Spinal cord (tissue), 10 donors: Measurements from ENCODE around the gene ZBTB2. TPM values are rescaled to one million over a fixed set of nuclear protein-coding genes. Genes with fewer than 3 reads are reported as not detected.

Experiments used
- DNase-seq, 6 donors: peaks; one replicate each; pipeline versions ENCODE4 v3.0.0 to v3.0.0-alpha.2; 2013 to 2015; ENCODE audit warnings: low spot score in 6 of 6, low read depth in 4 of 6
- H3K27ac ChIP-seq: one replicate; pipeline ENCODE4 v1.5.1; 2013; ENCODE audit warnings: low read depth, low read length, control low read depth
- H3K27me3 ChIP-seq: one replicate; pipeline ENCODE4 v1.6.1; 2013; ENCODE audit warnings: low read length; ENCODE audit not compliant: control insufficient read depth, insufficient read depth
- H3K36me3 ChIP-seq: one replicate; pipeline ENCODE4 v1.6.1; 2013; ENCODE audit warnings: low read length; ENCODE audit not compliant: control insufficient read depth, insufficient read depth
- H3K4me1 ChIP-seq: one replicate; pipeline ENCODE4 v1.6.1; 2013; ENCODE audit warnings: low read length; ENCODE audit not compliant: control insufficient read depth, insufficient read depth
- H3K4me3 ChIP-seq: one replicate; pipeline ENCODE4 v1.5.1; 2013; ENCODE audit warnings: low read depth, low read length, control low read depth
- H3K9me3 ChIP-seq: one replicate; pipeline ENCODE4 v1.6.1; 2013; ENCODE audit warnings: low read length; ENCODE audit not compliant: control insufficient read depth, insufficient read depth
- WGBS: methylation state at CpG from one replicate; pipeline ENCODE4 v1.1.5; 2013; ENCODE audit warnings: missing lambda C conversion rate; ENCODE audit not compliant: insufficient coverage; 5-methylcytosine and 5-hydroxymethylcytosine counted together
- long read RNA-seq, 4 donors: transcript quantifications; one replicate each; lab custom pipeline, GENCODE V29; 2026
- polyA plus RNA-seq, 2 donors: library from polyadenylated mRNA; unstranded; fragments of 120-200 nt; gene quantifications; one replicate each; pipeline ENCODE4 v1.2.1, GENCODE V29; 2013; ENCODE audit not compliant: insufficient read length in 2 of 2
- total RNA-seq, 2 donors: library from RNA; depleted of rRNA in 1 of 2; stranded (reverse); fragments of 120-200 nt in 1 of 2; fragments of >200 nt in 1 of 2; gene quantifications; one replicate each; pipeline versions ENCODE4 v1.2.3 to v1.2.4, GENCODE V29; 2013 to 2014
- donor health status: healthy.

ZBTB2 gene
- 10 to 100 TPM in 1 of 2 donors, 1 to 10 TPM in 1; 8.9 to 13.9 TPM for total RNA-seq
- polyA plus RNA-seq: 10 to 100 TPM in 1 of 2 donors, 1 to 10 TPM in 1; 9.7 to 12.4 TPM
- long read RNA-seq, donor 1, partial matches to known transcripts: 0 of 3 reads
- long read RNA-seq, donor 1, other reads (novel, unspliced or antisense): 0 of 3 reads
- long read RNA-seq, donor 2, transcript ZBTB2-201 (3 exons, 3,090 nt): major isoform, 5 of 5 reads
- long read RNA-seq, donor 2, partial matches to known transcripts: 0 of 5 reads
- long read RNA-seq, donor 2, other reads (novel, unspliced or antisense): 0 of 5 reads
- long read RNA-seq, donor 3: 0 reads
- long read RNA-seq, donor 4, transcript ZBTB2-201 (3 exons, 3,090 nt): major isoform, 6 of 6 reads
- long read RNA-seq, donor 4, partial matches to known transcripts: 0 of 6 reads
- long read RNA-seq, donor 4, other reads (novel, unspliced or antisense): 0 of 6 reads

GRCh38 chr6:151391471-151392413 is at the start of gene ZBTB2:
Gene ZBTB2 (minus strand): TSS chr6:151391559. CDS start chr6:151373637, 17,922 bp downstream.
- peaks cover 2% of the 10 kb centered on the region for H3K36me3 ChIP-seq

GRCh38 chr6:151440930-151441329 is 49.6 kb upstream of the ZBTB2 start:
- no CpG with 5 or more reads among the region's 2 CpGs for WGBS
- DNase-seq: peak in 2 of 6 donors; percentile 56 to 63
- H3K36me3 ChIP-seq: no peaks in the 10 kb centered on the region
- H3K27me3 ChIP-seq: no peaks in the 10 kb centered on the region
- no peak overlapping the region for H3K27ac ChIP-seq
- no peaks in the 10 kb centered on the region for H3K4me1 ChIP-seq
- H3K9me3 ChIP-seq: no peaks in the 10 kb centered on the region
- no peak overlapping the region for H3K4me3 ChIP-seq

More at GRCh38 chr6:151391471-151392413, at the start of gene ZBTB2:
- Histone ChIP-seq H3K27ac (peak within 1 kb of the TSS; percentile 79), H3K4me1 (peaks cover 11% of the 10 kb centered on the region), H3K4me3 (peak within 1 kb of the TSS; percentile 58), H3K27me3 (no peaks in the 10 kb centered on the region), H3K9me3 (no peaks in the 10 kb centered on the region)
- under 1% methylated on average over 33 of the region's 57 CpGs for WGBS
- peak in 4 of 6 donors; percentile 38 to 84 (median 61) for DNase-seq

- no peak overlapping the region for H3K4me3 ChIP-seq
- no peak overlapping the region for H3K27ac ChIP-seq
- DNase-seq: no peak
- no CpG with 5 or more reads among the region's 1 CpG for WGBS
- H3K9me3 ChIP-seq: no peaks in the 10 kb centered on the region
- no peaks in the 10 kb centered on the region for H3K4me1 ChIP-seq
- no peaks in the 10 kb centered on the region for H3K27me3 ChIP-seq
- H3K36me3 ChIP-seq: no peaks in the 10 kb centered on the region
Observed at GRCh38 chr6:151440498-151440897, 49.1 kb upstream of the ZBTB2 start.

GRCh38 chr6:151437401-151437800 is 46.0 kb upstream of the ZBTB2 start:
- Histone ChIP-seq H3K9me3 (no peaks in the 10 kb centered on the region), H3K27ac (no peak overlapping the region), H3K4me1 (no peaks in the 10 kb centered on the region), H3K36me3 (no peaks in the 10 kb centered on the region), H3K4me3 (no peak overlapping the region), H3K27me3 (no peaks in the 10 kb centered on the region)
- no peak for DNase-seq

DNA sequence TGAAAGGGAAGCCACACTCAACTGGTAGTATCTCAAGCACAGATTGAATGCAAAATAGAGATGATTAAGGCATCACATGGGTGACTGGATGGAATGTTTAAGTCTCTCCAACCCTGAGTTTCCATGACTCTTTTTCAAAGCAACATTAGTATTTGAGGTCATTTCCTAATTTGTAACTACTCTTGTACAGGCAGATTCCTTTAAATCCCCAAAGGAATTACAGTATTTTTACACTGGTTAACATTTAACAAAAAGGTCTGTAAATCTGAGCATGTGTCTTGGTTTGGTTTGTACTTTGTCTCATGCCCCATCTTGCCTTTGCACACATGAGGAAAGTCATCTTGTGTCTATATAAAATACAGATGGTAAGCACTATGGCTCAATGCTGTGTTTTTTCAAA is 45.4 kb upstream of the ZBTB2 start:
- H3K4me3 ChIP-seq: no peak overlapping the region
- no peak for DNase-seq
- H3K4me1 ChIP-seq: no peaks in the 10 kb centered on the region
- no peaks in the 10 kb centered on the region for H3K9me3 ChIP-seq
- no peak overlapping the region for H3K27ac ChIP-seq
- H3K27me3 ChIP-seq: no peaks in the 10 kb centered on the region
- peaks cover 3% of the 10 kb centered on the region for H3K36me3 ChIP-seq

DNA sequence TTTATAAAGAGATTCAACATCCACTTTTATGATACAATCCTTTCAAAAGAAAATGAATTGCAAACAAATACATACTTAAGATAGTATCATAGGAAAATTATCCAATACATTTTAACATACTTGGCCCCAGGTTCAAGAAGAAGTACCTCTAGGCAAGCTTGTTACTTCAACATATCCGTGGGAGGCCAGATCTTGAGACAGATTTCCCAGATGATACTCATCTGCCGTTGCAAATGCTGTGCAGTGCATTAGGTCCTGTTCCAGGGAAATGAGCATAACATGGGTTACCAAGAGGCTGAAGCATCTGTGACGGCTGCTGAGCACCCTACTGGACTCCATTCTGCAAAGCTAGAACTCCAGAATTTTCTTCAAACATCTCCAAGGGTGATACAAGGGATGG is 44.9 kb upstream of the ZBTB2 start:
- WGBS: 87% methylated on average over 2 of the region's 3 CpGs
- no peak overlapping the region for H3K27ac ChIP-seq
- no peaks in the 10 kb centered on the region for H3K4me1 ChIP-seq
- H3K27me3 ChIP-seq: no peaks in the 10 kb centered on the region
- H3K4me3 ChIP-seq: no peak overlapping the region
- DNase-seq: no peak
- peaks cover 3% of the 10 kb centered on the region for H3K36me3 ChIP-seq
- H3K9me3 ChIP-seq: no peaks in the 10 kb centered on the region

GRCh38 chr6:151434369-151434768 is 43.0 kb upstream of the ZBTB2 start:
- 67% methylated on average over 1 of the region's 2 CpGs for WGBS

DNA sequence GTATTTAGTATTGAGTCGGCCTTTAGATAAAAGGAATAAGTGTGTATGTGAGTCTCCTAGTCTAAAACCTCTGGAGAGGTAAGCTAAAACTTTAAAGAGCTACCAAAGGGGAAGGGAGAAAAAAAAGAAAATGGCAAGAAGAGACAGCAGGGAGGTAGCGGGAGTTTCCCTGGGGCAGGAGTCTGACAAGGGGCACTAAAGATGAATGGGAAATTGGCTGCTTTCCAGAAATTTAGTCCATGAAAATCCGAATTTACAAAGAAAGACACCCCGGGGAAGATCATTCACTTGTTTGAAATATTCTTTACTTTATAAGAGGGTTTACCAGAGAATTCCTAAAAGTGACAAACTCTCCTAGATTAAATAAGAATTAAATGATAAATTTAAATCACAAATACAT is 41.3 kb upstream of the ZBTB2 start:
- no peak for DNase-seq
- no peak overlapping the region for H3K27ac ChIP-seq
- no peak overlapping the region for H3K4me3 ChIP-seq
- peaks cover 16% of the 10 kb centered on the region for H3K36me3 ChIP-seq
- no peaks in the 10 kb centered on the region for H3K9me3 ChIP-seq
- 67% methylated on average over 1 of the region's 4 CpGs for WGBS
- H3K4me1 ChIP-seq: no peaks in the 10 kb centered on the region
- no peaks in the 10 kb centered on the region for H3K27me3 ChIP-seq

More at GRCh38 chr6:151434369-151434768, 43.0 kb upstream of the ZBTB2 start:
- Histone ChIP-seq H3K9me3 (no peaks in the 10 kb centered on the region), H3K27me3 (no peaks in the 10 kb centered on the region), H3K36me3 (peaks cover 6% of the 10 kb centered on the region), H3K4me1 (no peaks in the 10 kb centered on the region), H3K27ac (no peak overlapping the region), H3K4me3 (no peak overlapping the region)
- no peak for DNase-seq

DNA sequence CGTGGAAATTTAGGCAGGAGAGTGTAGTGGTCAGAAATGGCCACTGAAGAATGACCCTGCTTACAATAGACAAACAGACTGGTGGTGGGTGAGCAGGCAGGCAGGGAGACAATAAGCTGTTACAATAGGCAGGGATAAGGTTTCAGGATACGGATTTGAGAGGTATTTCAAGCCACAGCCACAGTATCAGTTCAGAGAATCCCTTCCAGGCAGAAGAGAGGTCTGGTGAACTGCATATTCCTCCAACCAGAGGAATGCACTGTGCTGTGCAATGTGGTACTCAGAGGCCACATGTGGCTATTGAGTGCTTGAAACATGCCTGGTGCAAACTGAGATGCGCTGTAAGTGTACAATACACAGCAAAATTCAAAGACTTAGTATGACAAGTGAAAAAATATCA is 40.0 kb upstream of the ZBTB2 start:
- Histone ChIP-seq H3K27me3 (no peaks in the 10 kb centered on the region), H3K36me3 (peaks cover 16% of the 10 kb centered on the region), H3K27ac (no peak overlapping the region), H3K9me3 (no peaks in the 10 kb centered on the region), H3K4me3 (no peak overlapping the region), H3K4me1 (no peaks in the 10 kb centered on the region)
- no peak for DNase-seq
- WGBS: 91% methylated on average over 2 of the region's 3 CpGs
